SK-N-SH (cell line): ENCODE results near the gene OR8D2. TPM values are rescaled to one million over a fixed set of nuclear protein-coding genes. Genes with fewer than 3 reads are reported as not detected.

Source experiments
- CTCF ChIA-PET: fragments of 300-600, 350-600 bp; formaldehyde crosslinking; extraction: SDS; loops from one replicate; lab custom pipeline; 2021; lab: Yijun Ruan, JAX
- POLR2A ChIA-PET: fragments of 350-600 bp; sonication (Branson Sonifier 250); formaldehyde crosslinking; extraction: SDS; loops from one replicate; lab custom pipeline; 2020; ENCODE audit warnings: antibody characterized with exemption, inconsistent platforms; lab: Yijun Ruan, JAX
- DNase-seq: peaks from one replicate; pipeline ENCODE4 v3.0.0; 2012
- H2AFZ ChIP-seq: fragments of 200-600 bp; sonication (generic); 2 replicates; pipeline ENCODE4 v1.8.1; 2016; ENCODE audit warnings: antibody characterized with exemption, mild to moderate bottlenecking, low read depth
- H3F3A ChIP-seq: fragments of 200-600 bp; sonication (generic); replicated peaks from 2 replicates; pipeline ENCODE3; 2016; ENCODE audit warnings: antibody characterized with exemption, mild to moderate bottlenecking; ENCODE audit not compliant: insufficient read depth
- H3K27ac ChIP-seq, 2 experiments: fragments of 200-500 bp in 1 of 2; fragments of 200-600 bp in 1 of 2; sonication (Bioruptor generic) in 1 of 2; sonication (generic), shearing (Covaris generic) in 1 of 2; 2 replicates each; pipeline versions ENCODE4 v1.5.1 to v1.6.1; 2014 to 2016; ENCODE audit warnings: low read depth in 2 of 2, inconsistent platforms in 1 of 2, low read length in 1 of 2, mild to moderate bottlenecking in 1 of 2, mixed read lengths in 1 of 2
- H3K27me3 ChIP-seq: fragments of 200-600 bp; sonication (generic), shearing (Covaris generic); 2 replicates; pipeline ENCODE4 v1.6.1; 2016; ENCODE audit warnings: mixed run types; ENCODE audit not compliant: insufficient read depth
- H3K36me3 ChIP-seq, 2 experiments: fragments of 200-500 bp in 1 of 2; fragments of 200-600 bp in 1 of 2; sonication (Bioruptor generic) in 1 of 2; sonication (generic) in 1 of 2; replicated peaks in 1 of 2; 2 replicates each; pipeline versions ENCODE3 to v1.5.1; 2014 to 2016; ENCODE audit warnings: low read length in 1 of 2, mild to moderate bottlenecking in 1 of 2; ENCODE audit not compliant: insufficient read depth in 2 of 2, control insufficient read depth in 1 of 2
- H3K4me1 ChIP-seq, 2 experiments: fragments of 200-500 bp in 1 of 2; fragments of 200-600 bp in 1 of 2; sonication (Bioruptor generic) in 1 of 2; sonication (generic), shearing (Covaris generic) in 1 of 2; 2 replicates each; pipeline versions ENCODE4 v1.5.1 to v1.6.1; 2014 to 2016; ENCODE audit warnings: low read depth in 1 of 2, low read length in 1 of 2, mixed run types in 1 of 2; ENCODE audit not compliant: insufficient read depth in 2 of 2, control insufficient read depth in 1 of 2
- H3K4me2 ChIP-seq: fragments of 200-600 bp; sonication (generic), shearing (Covaris generic); 2 replicates; pipeline ENCODE4 v1.6.1; 2017; ENCODE audit warnings: mixed run types
- H3K4me3 ChIP-seq, 2 experiments: fragments of 200-500 bp in 1 of 2; fragments of 200-600 bp in 1 of 2; sonication (Bioruptor generic) in 1 of 2; sonication (generic), shearing (Covaris generic) in 1 of 2; 2 replicates each; pipeline versions ENCODE4 v1.5.1 to v1.8.1; 2014 to 2016; ENCODE audit warnings: low read depth in 2 of 2, inconsistent platforms in 1 of 2, low read length in 1 of 2, mild to moderate bottlenecking in 1 of 2, mixed read lengths in 1 of 2, moderate library complexity in 1 of 2
- H3K79me2 ChIP-seq: fragments of 200-600 bp; sonication (generic); 2 replicates; pipeline ENCODE4 v1.8.1; 2017; ENCODE audit warnings: mild to moderate bottlenecking; ENCODE audit not compliant: insufficient read depth
- H3K9ac ChIP-seq: fragments of 200-600 bp; sonication (generic); 2 replicates; pipeline ENCODE4 v1.6.1; 2017; ENCODE audit warnings: mixed run types
- H3K9me2 ChIP-seq: fragments of 200-600 bp; sonication (generic); 2 replicates; pipeline ENCODE4 v1.6.1; 2017; ENCODE audit warnings: mixed run types
- H3K9me3 ChIP-seq: fragments of 200-600 bp; sonication (generic); 2 replicates; pipeline ENCODE4 v1.6.1; 2017; ENCODE audit warnings: mixed run types, mild to moderate bottlenecking, moderate library complexity
- H4K20me1 ChIP-seq: fragments of 200-600 bp; sonication (generic); 2 replicates; pipeline ENCODE4 v1.6.1; 2017; ENCODE audit warnings: mild to moderate bottlenecking, mixed run types; ENCODE audit not compliant: insufficient read depth
- EP300 ChIP-seq, 2 experiments: IDR thresholded peaks; 2 replicates each; pipeline versions ENCODE4 v1.4.0 to v1.6.1; 2012; ENCODE audit warnings: borderline replicate concordance in 1 of 2, low read depth in 1 of 2, low read length in 1 of 2
- EZH2phosphoT487 ChIP-seq: fragments of 200-600 bp; sonication (generic); IDR thresholded peaks from 2 replicates; pipeline ENCODE4 v1.6.1; 2017; ENCODE audit warnings: low read depth, mixed run types, mild to moderate bottlenecking, antibody characterized with exemption, moderate library complexity, borderline replicate concordance
- FOSL2 ChIP-seq: IDR thresholded peaks from 2 replicates; pipeline ENCODE4 v1.4.0; 2012; ENCODE audit warnings: low read depth, mild to moderate bottlenecking, moderate library complexity, borderline replicate concordance
- FOXM1 ChIP-seq: IDR thresholded peaks from 2 replicates; pipeline ENCODE4 v1.4.0; 2012; ENCODE audit warnings: low read depth, mild to moderate bottlenecking
- GABPA ChIP-seq: IDR thresholded peaks from 2 replicates; pipeline ENCODE4 v1.4.0; 2012; ENCODE audit warnings: low read depth, mild to moderate bottlenecking
- GATA2 ChIP-seq: sonication (generic); formaldehyde crosslinking; IDR thresholded peaks from 2 replicates; pipeline ENCODE4 v1.5.0; 2020; ENCODE audit warnings: mild to moderate bottlenecking, missing genetic modification reagents
- JUND ChIP-seq: IDR thresholded peaks from 2 replicates; pipeline ENCODE4 v1.4.0; 2012
- MXI1 ChIP-seq: IDR thresholded peaks from 2 replicates; pipeline ENCODE4 v1.6.1; 2012; ENCODE audit warnings: mild to moderate bottlenecking, low read depth, low read length, improper control_type of control experiment
- NFIC ChIP-seq: IDR thresholded peaks from 2 replicates; pipeline ENCODE4 v1.4.0; 2012; ENCODE audit warnings: borderline replicate concordance
- POLR2AphosphoS5 ChIP-seq: IDR thresholded peaks from 2 replicates; pipeline ENCODE4 v1.6.1; 2012; ENCODE audit warnings: low read depth, low read length
- RFX5 ChIP-seq: IDR thresholded peaks from 2 replicates; pipeline ENCODE4 v1.6.1; 2012; ENCODE audit warnings: mild to moderate bottlenecking, improper control_type of control experiment, low read length
- SIN3A ChIP-seq: IDR thresholded peaks from 2 replicates; pipeline ENCODE4 v1.6.1; 2012; ENCODE audit warnings: low read depth, mild to moderate bottlenecking, low read length, moderate library complexity, borderline replicate concordance
- TAF1 ChIP-seq: IDR thresholded peaks from 2 replicates; pipeline ENCODE4 v1.6.1; 2012; ENCODE audit warnings: low read depth, mild to moderate bottlenecking, low read length, moderate library complexity, borderline replicate concordance
- TCF12 ChIP-seq: IDR thresholded peaks from 2 replicates; pipeline ENCODE4 v1.4.0; 2012
- TEAD4 ChIP-seq: IDR thresholded peaks from 2 replicates; pipeline ENCODE4 v1.4.0; 2012; ENCODE audit warnings: mild to moderate bottlenecking, borderline replicate concordance; ENCODE audit not compliant: insufficient read depth
- WGBS: methylation state at CpG from one replicate; pipeline ENCODE4 v1.1.6; 2017; ENCODE audit warnings: low lambda C conversion rate; 5-methylcytosine and 5-hydroxymethylcytosine counted together
- polyA plus RNA-seq, 3 experiments: library from polyadenylated mRNA; depleted of rRNA; stranded (reverse); fragments of >200 nt; gene quantifications; 2 replicates each; pipeline ENCODE4 v1.2.3, GENCODE V29; 2012
- TF ChIP-seq, protein P1 (sequence below): IDR thresholded peaks from 2 replicates; pipeline ENCODE4 v1.4.0; 2012; ENCODE audit warnings: low read depth, borderline replicate concordance
- TF ChIP-seq, protein P2 (sequence below): IDR thresholded peaks from 2 replicates; pipeline ENCODE4 v1.4.0; 2012; ENCODE audit warnings: low read depth, borderline replicate concordance
- TF ChIP-seq, protein P3 (sequence below): IDR thresholded peaks from 2 replicates; pipeline ENCODE4 v1.6.1; 2012; ENCODE audit warnings: mild to moderate bottlenecking, low read depth, low read length, moderate library complexity
- TF ChIP-seq, protein P4 (sequence below): IDR thresholded peaks from 2 replicates; pipeline ENCODE4; 2012

The OR8D2 gene
- polyA plus RNA-seq, 1 of the 3 experiments (the other 2 are of a cell fraction) = not detected

DNA sequence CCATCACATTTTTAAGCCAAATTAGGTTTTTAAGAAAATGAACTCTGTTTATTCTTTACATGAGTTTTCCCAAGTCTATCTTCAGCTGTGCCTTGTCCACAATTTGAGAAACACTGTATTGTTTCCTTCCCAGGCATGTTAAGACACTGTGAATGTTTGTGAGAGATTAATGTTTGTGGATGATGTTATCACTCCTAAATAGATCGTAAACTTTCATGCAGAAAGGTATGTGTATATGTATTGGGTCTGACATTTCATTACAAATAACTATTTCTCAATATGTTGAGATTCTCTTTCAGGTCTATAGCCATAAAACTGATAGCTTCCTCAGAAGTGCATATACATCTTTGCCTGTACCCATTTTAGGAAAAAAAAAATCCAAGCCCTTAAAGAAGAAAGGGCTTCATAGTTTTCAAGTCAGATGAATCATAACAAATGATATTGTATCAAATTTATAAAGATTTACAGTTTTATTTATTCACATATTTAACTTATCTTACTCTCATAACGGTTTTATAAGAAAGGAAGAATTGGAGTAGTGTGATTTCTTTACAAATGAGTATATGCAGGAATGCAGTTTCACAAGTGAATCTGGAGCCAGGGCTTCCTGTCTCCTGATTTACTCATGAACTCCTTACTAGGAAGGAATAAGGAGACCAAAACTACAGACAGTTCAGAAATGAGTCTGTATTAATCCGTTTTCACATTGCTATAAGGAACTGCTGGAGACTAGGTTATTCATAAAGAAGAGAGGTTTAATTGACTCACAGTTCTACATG, 17.5 kb downstream of the OR8D2 start:
- no peak overlapping the region for H3K27ac ChIP-seq
- no peak for TF ChIP-seq TEAD4
- no peak for TF ChIP-seq POLR2AphosphoS5
- TF ChIP-seq MXI1 = no peak
- TF ChIP-seq EZH2phosphoT487 = no peak
- TF ChIP-seq, protein P1, sequence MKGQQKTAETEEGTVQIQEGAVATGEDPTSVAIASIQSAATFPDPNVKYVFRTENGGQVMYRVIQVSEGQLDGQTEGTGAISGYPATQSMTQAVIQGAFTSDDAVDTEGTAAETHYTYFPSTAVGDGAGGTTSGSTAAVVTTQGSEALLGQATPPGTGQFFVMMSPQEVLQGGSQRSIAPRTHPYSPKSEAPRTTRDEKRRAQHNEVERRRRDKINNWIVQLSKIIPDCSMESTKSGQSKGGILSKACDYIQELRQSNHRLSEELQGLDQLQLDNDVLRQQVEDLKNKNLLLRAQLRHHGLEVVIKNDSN = no peak
- TF ChIP-seq, protein P2, sequence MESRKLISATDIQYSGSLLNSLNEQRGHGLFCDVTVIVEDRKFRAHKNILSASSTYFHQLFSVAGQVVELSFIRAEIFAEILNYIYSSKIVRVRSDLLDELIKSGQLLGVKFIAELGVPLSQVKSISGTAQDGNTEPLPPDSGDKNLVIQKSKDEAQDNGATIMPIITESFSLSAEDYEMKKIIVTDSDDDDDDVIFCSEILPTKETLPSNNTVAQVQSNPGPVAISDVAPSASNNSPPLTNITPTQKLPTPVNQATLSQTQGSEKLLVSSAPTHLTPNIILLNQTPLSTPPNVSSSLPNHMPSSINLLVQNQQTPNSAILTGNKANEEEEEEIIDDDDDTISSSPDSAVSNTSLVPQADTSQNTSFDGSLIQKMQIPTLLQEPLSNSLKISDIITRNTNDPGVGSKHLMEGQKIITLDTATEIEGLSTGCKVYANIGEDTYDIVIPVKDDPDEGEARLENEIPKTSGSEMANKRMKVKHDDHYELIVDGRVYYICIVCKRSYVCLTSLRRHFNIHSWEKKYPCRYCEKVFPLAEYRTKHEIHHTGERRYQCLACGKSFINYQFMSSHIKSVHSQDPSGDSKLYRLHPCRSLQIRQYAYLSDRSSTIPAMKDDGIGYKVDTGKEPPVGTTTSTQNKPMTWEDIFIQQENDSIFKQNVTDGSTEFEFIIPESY = no peak
- TF ChIP-seq TAF1 = no peak
- no peak for TF ChIP-seq EP300 (IDR thresholded peaks at IDR 0.05; ENCODE audit: borderline replicate concordance in 1 of 2, low read depth in 1 of 2, low read length in 1 of 2)
- TF ChIP-seq, protein P3, sequence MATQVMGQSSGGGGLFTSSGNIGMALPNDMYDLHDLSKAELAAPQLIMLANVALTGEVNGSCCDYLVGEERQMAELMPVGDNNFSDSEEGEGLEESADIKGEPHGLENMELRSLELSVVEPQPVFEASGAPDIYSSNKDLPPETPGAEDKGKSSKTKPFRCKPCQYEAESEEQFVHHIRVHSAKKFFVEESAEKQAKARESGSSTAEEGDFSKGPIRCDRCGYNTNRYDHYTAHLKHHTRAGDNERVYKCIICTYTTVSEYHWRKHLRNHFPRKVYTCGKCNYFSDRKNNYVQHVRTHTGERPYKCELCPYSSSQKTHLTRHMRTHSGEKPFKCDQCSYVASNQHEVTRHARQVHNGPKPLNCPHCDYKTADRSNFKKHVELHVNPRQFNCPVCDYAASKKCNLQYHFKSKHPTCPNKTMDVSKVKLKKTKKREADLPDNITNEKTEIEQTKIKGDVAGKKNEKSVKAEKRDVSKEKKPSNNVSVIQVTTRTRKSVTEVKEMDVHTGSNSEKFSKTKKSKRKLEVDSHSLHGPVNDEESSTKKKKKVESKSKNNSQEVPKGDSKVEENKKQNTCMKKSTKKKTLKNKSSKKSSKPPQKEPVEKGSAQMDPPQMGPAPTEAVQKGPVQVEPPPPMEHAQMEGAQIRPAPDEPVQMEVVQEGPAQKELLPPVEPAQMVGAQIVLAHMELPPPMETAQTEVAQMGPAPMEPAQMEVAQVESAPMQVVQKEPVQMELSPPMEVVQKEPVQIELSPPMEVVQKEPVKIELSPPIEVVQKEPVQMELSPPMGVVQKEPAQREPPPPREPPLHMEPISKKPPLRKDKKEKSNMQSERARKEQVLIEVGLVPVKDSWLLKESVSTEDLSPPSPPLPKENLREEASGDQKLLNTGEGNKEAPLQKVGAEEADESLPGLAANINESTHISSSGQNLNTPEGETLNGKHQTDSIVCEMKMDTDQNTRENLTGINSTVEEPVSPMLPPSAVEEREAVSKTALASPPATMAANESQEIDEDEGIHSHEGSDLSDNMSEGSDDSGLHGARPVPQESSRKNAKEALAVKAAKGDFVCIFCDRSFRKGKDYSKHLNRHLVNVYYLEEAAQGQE = no peak
- no peak for TF ChIP-seq JUND
- TF ChIP-seq FOXM1 = no peak
- TF ChIP-seq RFX5 = no peak
- no peak for TF ChIP-seq GATA2 (CRISPR knock-in tag)
- TF ChIP-seq FOSL2 = no peak
- no peak for TF ChIP-seq GABPA
- no peak for TF ChIP-seq NFIC
- no peak for TF ChIP-seq TCF12
- TF ChIP-seq, protein P4, sequence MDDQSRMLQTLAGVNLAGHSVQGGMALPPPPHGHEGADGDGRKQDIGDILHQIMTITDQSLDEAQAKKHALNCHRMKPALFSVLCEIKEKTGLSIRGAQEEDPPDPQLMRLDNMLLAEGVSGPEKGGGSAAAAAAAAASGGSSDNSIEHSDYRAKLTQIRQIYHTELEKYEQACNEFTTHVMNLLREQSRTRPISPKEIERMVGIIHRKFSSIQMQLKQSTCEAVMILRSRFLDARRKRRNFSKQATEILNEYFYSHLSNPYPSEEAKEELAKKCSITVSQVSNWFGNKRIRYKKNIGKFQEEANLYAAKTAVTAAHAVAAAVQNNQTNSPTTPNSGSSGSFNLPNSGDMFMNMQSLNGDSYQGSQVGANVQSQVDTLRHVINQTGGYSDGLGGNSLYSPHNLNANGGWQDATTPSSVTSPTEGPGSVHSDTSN = no peak
- no peak for TF ChIP-seq SIN3A
- no peak overlapping the region for H3K9ac ChIP-seq
- DNase-seq = no peak
- H3F3A ChIP-seq = no peaks in the 10 kb centered on the region
- no peaks in the 10 kb centered on the region for H3K79me2 ChIP-seq
- no peaks in the 10 kb centered on the region for H3K36me3 ChIP-seq
- H4K20me1 ChIP-seq = no peaks in the 10 kb centered on the region
- no peaks in the 10 kb centered on the region for H3K9me3 ChIP-seq
- H3K4me3 ChIP-seq = no peak overlapping the region
- POLR2A ChIA-PET = no interaction called here
- under 1% methylated on average over 3 of the region's 3 CpGs for WGBS
- no peaks in the 10 kb centered on the region for H3K27me3 ChIP-seq
- H3K9me2 ChIP-seq = no peaks in the 10 kb centered on the region
- no peaks in the 10 kb centered on the region for H3K4me1 ChIP-seq
- H3K4me2 ChIP-seq = no peak overlapping the region
- H2AFZ ChIP-seq = no peak overlapping the region
- CTCF ChIA-PET = no interaction called here
